ENCODE measurements around the gene NXNL1.

The NXNL1 gene

GRCh38 chr19:17454576-17455071 lies 6.1 kb downstream of the NXNL1 start (continued):
- no peak for TF ChIP-seq ZNF280D (tag by site-specific recombination; IDR thresholded peaks at IDR 0.05)
- TF ChIP-seq GLI2 (tag by site-specific recombination; IDR thresholded peaks at IDR 0.05; ENCODE audit: borderline replicate concordance, low read depth) = no peak
- no peak for TF ChIP-seq WT1 (tag by site-specific recombination; IDR thresholded peaks at IDR 0.05)
- no peak for TF ChIP-seq ZBTB44 (tag by site-specific recombination; IDR thresholded peaks at IDR 0.05)
- no peak for TF ChIP-seq ZBTB6 (tag by site-specific recombination; IDR thresholded peaks at IDR 0.05)
- 0 out of 2 replicates have a peak, but pooled peaks have one; percentile 25 for TF ChIP-seq EGR2 (tag by site-specific recombination; IDR thresholded peaks at IDR 0.05; ENCODE audit: low read depth)
- no peak for TF ChIP-seq ZNF138 (tag by site-specific recombination; IDR thresholded peaks at IDR 0.05; ENCODE audit: borderline replicate concordance)
- no peak for TF ChIP-seq ZNF837 (tag by site-specific recombination; IDR thresholded peaks at IDR 0.05)
- TF ChIP-seq IKZF3 (tag by site-specific recombination; IDR thresholded peaks at IDR 0.05) = no peak
- no peak for TF ChIP-seq ZNF76 (tag by site-specific recombination; IDR thresholded peaks at IDR 0.05; ENCODE audit: borderline replicate concordance, low read depth)
- no peak for TF ChIP-seq ZNF555 (tag by site-specific recombination; conservative IDR thresholded peaks at IDR 0.05)
- TF ChIP-seq ZNF660 (tag by site-specific recombination; IDR thresholded peaks at IDR 0.05) = no peak
- TF ChIP-seq ZNF341 (tag by site-specific recombination; IDR thresholded peaks at IDR 0.05; ENCODE audit: low read depth) = peak; percentile 62
- TF ChIP-seq PBX3 (CRISPR knock-in tag; IDR thresholded peaks at IDR 0.05) = no peak
- TF ChIP-seq ZNF37A (tag by site-specific recombination; IDR thresholded peaks at IDR 0.05) = no peak
- no peak for TF ChIP-seq ZNF621 (tag by site-specific recombination; IDR thresholded peaks at IDR 0.05)
- TF ChIP-seq ZNF571 (tag by site-specific recombination; IDR thresholded peaks at IDR 0.05) = no peak
- TF ChIP-seq ZNF513 (tag by site-specific recombination; IDR thresholded peaks at IDR 0.05) = no peak
- TF ChIP-seq ZNF747 (tag by site-specific recombination; IDR thresholded peaks at IDR 0.05) = no peak
- TF ChIP-seq ZIC2 (tag by site-specific recombination; IDR thresholded peaks at IDR 0.05) = peak; percentile 24; the same call in 1 of the 2 replicates

Data from HEK293 (cell line).